Activated CD8-positive, alpha-beta memory T cell treated with anti-CD3 and anti-CD28 coated beads, Interleukin-2, amount 50 U/mL, for 4 hours (primary cell): ENCODE results near the gene SUGCT.
"Not testable (repeated sequence)": the region's sequence is repeated elsewhere in the genome, so short reads cannot be mapped to it uniquely, and the experiment has no call there.

Source experiments
- DNase-seq: peaks from one replicate; pipeline ENCODE4 v3.0.0-alpha.2; 2020

SUGCT gene

DNA sequence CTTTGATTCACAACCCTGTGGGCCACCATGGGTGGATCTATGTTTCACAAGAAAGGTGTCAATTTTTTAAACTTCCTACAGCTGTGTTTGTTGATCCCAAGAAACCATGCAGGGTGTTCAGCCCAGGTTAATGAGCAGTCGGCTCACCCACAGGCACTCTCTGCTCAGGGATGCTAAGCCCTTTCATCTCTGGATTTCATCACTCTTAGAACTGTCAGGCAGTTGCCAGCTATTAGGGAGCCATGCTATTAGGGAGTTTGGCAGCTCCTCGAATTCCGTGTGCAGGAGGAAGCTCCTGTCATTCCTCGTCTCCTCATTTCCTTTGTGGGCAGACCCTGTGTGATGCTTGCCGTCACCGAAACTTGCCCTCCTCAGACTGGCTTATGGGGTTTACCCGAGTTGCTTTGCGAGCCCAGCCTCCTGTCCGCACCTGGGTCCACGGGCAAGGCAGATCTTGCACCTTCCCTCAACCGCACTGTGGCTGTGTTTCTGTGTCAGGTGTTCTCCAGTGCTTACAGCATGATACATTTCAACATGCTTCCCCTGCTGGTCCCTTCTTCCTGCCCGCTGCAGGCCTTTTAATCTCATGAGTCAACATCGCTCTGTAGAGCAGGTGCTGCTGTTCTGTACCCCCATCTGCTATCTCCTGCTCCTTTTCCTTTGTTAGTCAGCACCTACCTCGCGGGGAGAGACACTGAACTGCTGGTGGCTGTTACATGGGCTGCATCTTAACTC is 509.8 kb downstream of the SUGCT start:
- DNase-seq: no peak

DNA sequence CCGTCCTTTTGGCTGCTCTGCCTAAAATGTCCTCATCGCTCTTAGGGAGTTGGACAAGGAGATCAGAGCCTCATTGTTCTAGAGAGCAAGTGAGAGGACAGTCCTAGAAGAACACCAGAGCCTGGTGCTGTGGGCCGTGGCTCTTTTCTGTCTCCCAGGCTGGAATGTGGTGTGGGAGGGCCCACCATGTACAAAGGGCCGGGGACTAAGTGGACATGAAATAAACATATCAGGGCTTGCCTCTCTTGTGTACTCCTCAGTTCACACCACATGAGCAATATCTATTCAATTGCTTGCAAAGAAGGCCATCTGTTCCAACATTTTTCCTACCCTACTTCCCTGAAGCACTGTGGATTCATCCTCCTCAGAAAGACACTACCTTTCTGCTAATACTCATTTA is 510.4 kb downstream of the SUGCT start:
- no peak for DNase-seq

DNA sequence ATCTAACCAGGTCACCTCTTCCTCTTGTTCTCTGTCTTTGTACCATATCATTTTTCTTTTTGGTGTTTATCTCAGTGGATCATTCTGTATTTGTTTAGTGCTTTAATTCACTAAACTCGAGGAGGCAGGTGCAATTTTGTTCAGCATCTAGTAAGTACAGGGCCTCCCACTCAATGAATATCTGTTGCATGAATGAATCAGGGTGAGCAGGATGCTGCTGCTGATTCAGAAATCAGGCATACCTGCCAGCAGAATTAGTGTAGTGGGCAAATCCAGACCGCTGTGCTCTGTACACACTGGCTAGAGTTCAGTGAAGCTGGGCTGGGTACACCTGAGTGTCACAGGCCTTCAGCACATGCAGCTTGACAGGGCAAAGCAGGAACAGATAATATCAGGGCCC is 511.9 kb downstream of the SUGCT start:
- DNase-seq: no peak

DNA sequence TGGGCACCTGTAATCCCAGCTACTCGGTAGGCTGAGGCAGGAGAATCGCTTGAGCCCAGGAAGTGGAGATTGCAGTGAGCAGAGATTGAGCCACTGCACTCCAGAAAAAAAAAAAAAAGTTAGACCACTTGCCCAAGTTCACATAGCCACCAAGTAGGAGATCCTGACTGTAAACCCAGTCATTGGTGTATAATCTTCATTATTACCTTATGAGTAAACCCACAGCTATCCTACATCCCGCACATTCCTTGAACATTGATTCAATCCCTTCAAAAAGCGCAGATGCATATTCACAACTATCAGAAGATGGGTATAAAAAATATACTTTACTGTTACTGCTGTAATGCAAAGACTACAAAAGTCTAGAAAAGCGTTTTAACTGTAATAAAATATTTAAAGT is 512.9 kb downstream of the SUGCT start:
- DNase-seq: no peak

DNA sequence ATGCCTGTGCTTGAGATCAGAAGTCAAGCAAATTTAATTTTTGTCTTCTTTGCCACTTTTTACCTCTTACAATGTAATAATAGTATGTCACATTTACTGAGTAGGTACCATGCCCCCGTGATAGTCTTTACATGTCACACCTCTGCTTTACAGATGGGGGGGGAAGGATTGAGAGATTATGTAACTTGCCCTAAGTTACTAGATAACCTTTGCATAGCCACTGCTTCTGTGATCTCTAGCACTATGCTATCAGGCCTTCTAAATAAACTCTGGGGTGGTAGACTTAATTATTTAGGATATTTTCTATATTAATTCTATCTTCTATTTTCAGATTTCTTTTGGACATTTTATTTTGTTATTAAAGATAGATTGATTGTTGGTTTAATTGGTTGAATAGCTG is 514.4 kb downstream of the SUGCT start:
- DNase-seq: no peak

DNA sequence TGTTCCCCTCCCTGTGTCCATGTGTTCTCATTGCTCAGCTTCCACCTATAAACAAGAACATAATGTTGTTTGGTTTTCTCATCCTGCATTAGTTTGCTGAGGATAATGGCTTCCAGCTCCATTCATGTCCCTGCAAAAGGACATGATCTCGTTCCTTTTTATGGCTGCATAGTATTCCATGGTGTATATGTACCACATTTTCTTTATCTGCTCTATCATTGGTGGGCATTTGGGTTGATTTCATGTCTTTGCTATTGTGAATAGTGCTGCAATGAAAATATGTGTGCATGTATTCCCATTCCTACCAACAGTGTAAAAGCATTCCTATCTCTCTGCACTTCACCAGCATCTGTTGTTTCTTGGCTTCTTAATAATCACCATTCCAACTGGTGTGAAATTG is 516.1 kb downstream of the SUGCT start:
- DNase-seq: not testable (repeated sequence)

DNA sequence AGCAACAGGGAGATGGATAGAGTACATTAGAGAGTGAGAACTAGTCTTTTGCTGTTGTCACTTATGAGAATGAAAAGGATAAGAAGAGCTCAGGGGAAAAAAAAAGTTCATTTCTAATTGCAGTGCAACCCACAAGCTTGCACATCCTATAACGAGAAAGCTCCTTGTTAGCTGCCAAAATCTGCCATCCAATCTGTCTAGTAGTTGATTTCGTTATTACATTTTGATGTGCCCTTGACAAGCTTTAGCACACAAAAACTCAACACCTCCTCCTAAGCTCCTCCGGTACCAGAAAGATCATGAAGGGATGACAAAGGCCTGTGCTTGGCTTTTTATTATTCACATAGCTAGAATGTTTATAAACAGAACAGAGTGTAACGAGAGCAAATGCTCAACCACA is 519.4 kb downstream of the SUGCT start:
- DNase-seq: no peak

DNA sequence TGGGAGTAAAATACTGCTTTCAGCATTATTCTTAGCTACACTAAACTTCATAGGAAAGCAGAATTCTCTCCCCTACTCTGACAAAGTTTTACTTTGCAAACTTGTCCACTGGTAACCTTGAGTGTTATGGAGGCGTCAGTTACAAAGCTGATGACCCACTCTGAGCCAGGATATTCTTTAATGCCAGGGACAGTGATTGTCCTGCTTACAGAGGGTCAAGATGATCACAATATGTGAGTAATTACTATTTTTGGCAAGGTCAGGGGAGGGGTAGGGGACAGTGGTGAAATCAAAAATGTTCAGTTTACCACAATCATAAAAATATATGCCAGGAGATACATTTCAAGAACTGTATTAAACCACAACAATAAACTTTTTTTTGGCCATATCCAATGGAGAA is 520.6 kb downstream of the SUGCT start:
- no peak for DNase-seq

DNA sequence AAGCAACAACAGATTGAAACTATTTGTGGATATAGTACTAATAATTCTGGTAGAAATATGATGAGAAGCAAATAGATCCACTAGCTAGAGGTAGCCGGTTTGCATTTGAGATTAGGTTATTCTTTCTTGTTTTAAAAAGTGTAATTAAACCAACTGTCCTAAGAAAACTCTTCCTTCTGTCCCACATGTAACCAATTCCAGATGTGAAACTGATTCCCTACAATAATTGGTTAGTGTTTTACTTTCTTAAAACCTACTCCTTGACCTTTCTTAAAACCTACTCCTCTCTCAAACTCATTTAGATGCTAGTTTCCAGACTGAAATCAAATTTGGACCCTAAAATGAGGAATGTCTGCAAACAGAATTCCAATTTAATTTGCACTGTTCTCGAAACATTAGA is 521.5 kb downstream of the SUGCT start:
- no peak for DNase-seq

DNA sequence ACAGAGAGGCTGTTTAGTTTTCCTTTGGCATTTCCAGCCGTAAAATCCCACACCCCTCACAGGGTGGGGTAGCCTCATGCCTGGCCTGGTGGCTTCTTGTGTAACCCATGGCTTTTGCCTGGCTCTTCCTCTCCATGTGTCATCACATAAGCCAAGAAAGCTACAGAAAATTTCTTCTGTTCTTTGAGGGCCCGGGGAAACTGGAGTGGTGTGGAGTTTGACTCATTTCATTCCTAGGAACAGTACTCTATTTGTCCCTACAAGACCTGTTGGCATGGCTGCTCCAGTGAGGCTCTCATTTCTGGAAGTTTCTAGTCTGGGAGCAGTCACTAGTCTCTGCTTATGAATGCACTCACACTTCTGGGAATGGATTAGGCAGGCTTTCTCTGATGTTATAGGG is 523.9 kb downstream of the SUGCT start:
- no peak for DNase-seq

DNA sequence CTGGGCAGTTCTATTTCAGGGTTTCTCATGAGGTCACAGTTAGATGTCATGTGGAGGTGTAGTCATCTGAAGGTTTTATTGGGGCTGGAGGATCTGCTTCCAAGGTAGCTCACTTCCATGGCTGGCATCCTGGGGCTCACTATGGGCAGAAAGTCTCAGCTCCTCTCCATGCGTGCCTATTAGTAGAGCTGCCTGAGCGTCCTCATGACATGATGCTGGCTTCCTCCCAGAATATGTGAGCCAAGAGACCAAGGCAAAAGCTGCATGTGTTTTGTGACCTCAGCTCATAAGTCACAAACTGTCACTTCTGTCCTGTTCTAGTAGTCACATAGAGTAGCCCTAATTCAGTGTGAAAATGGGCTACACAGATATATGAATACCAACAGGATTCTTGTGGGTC is 524.4 kb downstream of the SUGCT start:
- no peak for DNase-seq

DNA sequence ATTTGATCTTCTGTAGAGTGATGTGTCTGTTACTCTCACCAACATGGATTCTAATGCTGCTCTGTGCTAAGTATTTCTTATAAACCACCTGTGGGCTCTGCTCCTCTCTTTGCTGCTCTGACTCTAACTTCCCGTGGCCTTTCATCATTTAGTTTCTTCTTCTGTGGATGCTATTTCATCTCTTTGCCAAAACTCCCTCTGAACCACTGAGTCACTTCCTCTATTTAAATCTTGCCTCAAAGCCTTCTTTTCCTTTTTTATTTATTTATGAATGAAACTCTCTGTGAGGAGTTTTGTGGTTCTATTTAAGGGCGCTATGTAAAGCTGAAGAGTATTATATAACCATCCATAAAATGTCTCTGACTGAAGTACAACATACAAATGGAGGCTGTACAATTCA is 538.5 kb downstream of the SUGCT start:
- DNase-seq: no peak

DNA sequence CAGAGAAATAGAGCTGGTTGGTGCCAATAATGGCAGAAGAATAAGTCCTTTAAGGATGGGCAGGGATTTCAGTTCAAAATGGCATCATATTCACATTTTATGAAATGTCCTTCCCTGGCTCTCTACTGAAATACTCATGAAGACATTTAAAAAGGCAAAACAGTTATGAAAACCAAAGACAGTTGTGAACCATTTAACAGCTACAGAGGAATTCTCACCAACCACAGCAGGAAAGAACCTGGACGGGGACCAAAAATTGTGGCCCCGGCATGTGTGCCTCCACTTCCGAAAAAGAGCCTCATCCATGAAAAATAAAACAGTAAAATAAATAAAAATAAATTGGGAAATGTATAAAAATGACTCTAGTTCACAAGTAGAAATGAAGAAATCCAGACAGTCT is 539.5 kb downstream of the SUGCT start:
- DNase-seq: no peak

DNA sequence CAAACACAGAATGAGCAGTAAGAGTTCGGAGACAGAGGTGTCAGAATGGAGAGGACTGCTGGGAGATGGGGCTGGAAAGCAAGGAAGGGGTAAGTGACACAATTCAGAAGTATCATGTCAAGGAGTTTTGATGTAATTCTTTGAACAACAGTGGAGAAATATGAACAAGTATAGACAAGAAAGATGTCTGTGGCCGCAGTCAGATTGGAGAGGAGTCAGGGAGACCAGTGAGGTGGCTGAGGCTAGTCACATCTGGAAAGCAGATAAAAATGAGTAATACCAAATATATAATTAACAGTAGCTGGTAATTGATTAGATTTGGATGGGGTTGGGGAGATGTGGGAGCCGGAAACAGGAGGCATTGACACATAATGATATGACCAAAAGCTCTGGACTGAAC is 540.9 kb downstream of the SUGCT start:
- DNase-seq: no peak

DNA sequence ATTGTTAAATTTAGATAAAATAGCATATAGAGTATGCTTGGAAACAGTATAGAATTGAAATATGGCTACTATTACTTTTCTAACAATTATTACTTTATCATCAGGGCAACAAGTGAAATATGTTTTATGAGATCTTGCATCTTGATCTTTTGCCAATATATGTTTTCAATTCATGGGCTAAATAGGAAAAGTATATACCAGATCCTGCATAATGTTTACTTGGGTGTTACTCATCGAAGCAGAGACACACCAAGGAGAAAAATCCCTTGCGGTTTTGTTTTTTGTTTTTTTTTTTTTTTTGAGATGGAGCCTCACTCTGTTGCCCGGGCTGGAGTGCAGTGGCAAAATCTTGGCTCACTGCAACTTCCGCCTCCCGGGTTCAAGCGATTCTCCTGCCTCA is 541.4 kb downstream of the SUGCT start:
- DNase-seq: no peak

DNA sequence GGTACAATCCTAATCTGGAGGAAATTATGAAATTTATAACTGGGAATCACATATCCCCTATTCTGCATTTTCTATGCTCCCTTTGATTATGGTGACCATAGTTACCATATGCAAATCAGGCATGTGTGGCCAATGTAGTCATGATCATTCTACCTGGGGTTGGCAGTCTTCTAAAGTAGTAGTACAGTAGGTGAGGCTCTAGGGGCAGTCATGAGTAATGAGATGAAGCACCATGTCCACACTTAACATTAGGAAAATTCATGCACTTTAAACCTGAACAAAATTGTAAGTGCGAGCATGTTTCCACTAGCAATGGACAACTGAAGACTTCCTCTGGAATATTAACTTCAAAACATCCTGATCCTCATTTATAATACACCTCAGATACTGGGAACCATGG is 545.9 kb downstream of the SUGCT start:
- no peak for DNase-seq

DNA sequence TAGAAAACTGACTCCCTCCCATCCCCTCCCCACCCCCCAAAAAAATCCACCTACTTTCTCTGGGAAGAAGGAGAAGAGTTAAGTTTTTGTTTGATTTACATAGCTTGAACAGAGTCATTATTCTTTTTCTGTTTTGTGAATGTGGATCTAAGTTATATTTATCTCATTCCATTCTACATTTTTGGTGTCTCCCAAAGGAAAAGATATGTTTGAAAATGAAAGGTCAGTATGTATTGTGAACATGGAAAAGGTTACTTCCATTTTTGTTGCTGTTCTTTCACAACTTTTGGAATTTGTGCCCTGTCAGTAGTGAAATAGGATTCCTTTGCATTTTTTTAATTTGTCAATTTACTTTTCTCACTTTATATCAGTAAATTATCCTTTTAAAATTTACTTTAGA is 547.9 kb downstream of the SUGCT start:
- DNase-seq: no peak

DNA sequence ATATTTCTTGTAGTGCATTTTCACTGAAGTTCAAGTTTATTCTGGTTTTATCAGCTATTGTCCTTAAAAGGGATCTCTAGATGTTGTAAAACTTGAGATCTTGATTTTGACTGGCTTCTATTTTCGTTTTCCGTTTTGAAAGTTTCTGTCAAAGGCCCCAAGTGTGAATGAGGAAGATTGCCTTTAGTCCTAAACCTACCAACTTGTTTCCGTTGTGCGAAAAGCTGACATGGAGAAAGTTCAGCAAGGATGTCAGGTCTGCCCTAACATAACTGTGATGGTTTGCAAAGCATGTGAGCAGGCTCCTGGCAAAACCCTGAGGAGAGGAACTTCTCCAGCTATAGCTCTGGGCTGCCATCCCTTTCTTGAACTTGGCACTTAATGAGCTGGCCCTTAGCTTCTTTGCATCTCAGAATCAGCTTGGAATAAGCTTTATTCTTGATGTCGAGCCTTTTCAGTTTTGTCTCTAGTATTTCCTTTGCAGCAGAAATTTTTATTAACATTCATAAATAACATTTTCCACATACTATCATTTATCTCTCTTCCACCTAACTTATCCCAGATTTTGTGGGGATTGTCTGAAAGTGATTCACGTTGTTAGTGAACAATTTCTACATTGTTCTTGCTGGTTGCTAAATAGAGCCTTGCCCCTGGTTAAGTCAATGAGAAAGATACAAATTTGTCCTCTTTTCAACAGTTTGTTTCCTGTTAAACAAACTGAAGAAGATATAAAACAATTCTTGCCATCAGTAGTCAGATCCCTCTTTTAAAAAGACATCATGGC is 559.4 kb downstream of the SUGCT start:
- DNase-seq: no peak

DNA sequence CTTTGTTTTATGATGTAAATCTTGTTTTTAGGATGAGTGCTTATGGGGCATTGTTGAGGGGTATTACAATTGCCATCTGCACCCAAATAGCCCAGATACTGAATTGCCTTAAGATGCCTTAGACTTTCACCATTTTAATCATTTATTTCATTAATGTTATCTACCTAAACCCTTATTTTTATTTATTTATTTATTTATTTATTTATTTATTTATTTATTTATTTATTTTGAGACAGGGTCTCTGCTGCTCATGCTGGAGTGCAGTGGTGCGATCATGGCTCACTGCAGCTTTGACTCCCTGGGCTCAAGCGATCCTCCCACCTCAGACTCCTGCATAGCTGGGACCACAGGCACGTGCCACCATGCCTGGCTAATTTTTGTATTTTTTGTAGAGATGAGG is 560.2 kb downstream of the SUGCT start:
- no peak for DNase-seq

DNA sequence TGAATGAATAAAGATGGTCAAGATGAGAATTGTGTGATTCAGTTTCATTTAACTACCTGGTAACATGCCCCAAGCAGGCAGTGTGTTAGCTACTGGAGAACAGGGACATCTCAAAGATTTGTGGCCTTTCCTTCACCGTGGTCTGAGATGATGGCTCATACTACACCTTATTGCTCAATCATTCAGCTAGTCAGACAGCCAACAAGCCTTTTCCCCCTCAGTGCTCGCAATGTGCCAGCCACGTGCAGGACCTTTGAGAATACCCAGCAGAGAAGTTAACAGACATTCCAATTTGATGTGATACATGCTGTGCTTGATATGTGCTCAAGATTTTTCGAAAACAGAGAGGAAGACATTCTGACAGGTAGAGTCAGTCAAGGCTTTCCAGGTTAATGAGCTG is 562.8 kb downstream of the SUGCT start:
- DNase-seq: no peak

DNA sequence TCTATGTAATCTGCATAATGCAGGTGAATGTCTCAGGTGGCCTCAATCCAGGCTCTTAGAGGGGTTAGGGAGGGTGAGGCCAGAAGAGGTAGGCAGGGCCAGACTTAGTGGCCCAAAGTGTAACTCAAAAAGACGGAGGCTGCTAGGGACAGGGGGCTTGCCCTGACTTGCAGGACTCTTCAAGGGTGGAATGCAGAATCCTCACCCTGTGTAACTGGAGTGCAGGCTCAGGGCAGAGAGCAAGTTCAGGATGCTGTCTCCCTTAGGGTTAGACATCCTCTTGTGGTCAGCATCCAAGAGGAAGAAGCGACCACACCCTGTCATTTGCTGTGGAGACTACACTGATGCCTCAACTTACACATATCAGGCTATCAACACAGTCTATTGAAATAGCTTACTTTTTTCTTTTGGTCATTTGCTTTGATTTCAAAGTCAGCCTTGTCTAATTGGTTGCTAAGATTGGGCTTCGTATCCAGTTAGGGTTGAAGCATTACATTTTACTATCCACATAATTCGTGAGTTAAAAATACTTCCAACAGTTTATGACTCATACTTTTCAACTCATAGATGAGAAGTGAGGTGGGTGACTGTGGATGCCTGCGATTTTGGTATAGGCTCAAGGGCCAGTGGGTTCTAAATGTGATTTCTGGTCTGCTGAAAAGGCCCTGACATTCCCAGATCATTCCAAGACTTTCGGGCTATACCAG is 563.6 kb downstream of the SUGCT start:
- DNase-seq: no peak

DNA sequence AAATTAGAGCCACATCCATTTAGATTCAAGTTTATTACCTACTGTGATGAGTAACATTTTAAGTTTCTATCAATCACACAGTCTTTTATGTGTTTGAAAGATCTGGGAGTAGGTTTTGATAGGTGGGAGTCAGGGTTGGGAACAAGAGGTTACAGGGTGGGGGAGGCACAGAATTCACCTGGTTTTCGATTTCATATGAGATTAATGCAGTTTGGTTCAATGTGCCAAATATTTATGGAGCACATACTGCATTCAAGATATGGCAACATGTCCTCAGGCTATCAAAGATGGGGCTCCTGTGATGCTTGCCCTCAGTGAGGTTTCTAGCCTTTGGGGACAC is 564.1 kb downstream of the SUGCT start:
- no peak for DNase-seq

DNA sequence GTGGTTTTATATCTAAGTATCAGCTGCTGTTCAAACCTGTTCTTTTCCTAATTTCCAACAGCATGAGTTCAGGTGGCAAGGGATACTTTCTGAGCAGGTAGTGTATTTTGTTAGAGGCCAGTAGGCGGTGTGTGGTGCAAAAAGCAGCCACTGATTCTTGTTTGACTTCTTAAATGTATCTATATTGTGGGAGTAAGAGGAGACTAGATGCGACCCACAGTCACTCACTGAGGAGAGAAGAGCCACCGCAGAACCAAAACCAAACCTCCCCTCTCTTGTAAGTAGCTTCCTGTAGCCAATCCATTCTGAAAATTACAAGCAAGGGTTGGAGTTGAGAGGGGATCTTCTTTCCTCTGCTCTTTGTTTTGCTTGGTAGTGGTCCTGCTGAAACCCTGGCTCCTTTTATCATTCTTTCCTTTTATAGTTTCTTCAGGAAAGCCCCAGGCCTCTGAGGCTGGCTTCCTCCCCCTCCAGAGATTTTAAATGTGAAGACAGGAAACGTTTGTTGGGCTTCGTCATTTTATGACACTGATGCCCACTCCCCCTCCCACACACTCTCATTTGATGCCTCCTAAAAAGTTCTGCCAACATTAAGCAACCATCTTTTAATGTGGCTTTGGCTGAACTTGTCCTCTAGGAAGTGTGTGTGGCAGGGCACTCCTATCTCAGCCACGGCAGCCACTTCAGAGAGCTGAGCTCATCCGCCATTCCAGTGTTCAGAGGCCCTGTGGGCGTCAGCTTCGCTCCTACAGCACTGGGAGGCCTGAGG is 566.0 kb downstream of the SUGCT start:
- no peak for DNase-seq
